VCaP (cell line): ENCODE data around the gene NPAS4.

ENCODE experiments used
- H3K27ac ChIP-seq: fragments of 450-650 bp; 2 replicates; pipeline ENCODE4 v1.5.1; 2017
- CTCF ChIP-seq: fragments of 450-650 bp; conservative IDR thresholded peaks from 2 replicates; pipeline ENCODE4 v1.5.1; 2017; ENCODE audit warnings: mild to moderate bottlenecking, moderate library complexity

Gene NPAS4

GRCh38 chr11:66475349-66476172 is 54.7 kb downstream of the NPAS4 start:
- H3K27ac ChIP-seq: no peak overlapping the region
- no peak for TF ChIP-seq CTCF
